ENCODE results near the gene NRM.

NRM gene

GRCh38 chr6:30646450-30647241 is 44.1 kb downstream of the NRM start, which contains the start of gene C6orf136:
Gene C6orf136, plus strand, starts transcription at chr6:30647133. Its CDS starts 99 bp downstream, at chr6:30647232.
- peak within 1 kb of the TSS; percentile 88 for H3K4me3 ChIP-seq (ENCODE audit: low read depth, low read length)
- CTCF ChIA-PET, result interaction anchor here (0.5 to 1.5 kb wide), 8 partner anchors 13 to 678 kb away, joined by 3 to 9 read pairs (median 4); partner anchors contain the start of gene DHX16
- no peaks in the 10 kb centered on the region for H3K9me3 ChIP-seq (ENCODE audit: control insufficient read depth, insufficient read depth, low read depth, low read length)
- H3K27ac ChIP-seq (ENCODE audit: extremely low read depth, low read depth, low read length), result peak within 1 kb of the TSS; percentile 96
- peaks cover 31 to 58% of the 10 kb centered on the region in 2 experiments for H3K36me3 ChIP-seq (ENCODE audit: control insufficient read depth in 2 of 2, insufficient read depth in 1 of 2, low read length in 2 of 2)
- POLR2A ChIA-PET, result interaction anchor here (0.6 to 1.7 kb wide), 15 partner anchors 8 to 97 kb away, joined by 3 to 20 read pairs (median 4); partner anchors contain the start of genes ABCF1, ATAT1, MDC1 and MRPS18B
- TF ChIP-seq MZF1 (tag by site-specific recombination; IDR thresholded peaks at IDR 0.05; ENCODE audit: borderline replicate concordance) (no peak), ZNF449 (tag by site-specific recombination; IDR thresholded peaks at IDR 0.05) (peak; percentile 96), ZNF24 (tag by site-specific recombination; IDR thresholded peaks at IDR 0.05) (peak; percentile 97)
- peaks cover 8% of the 10 kb centered on the region for H3K4me1 ChIP-seq (ENCODE audit: control insufficient read depth, insufficient read depth, low read length)

- POLR2A ChIA-PET, result interaction anchor here (0.6 to 1.7 kb wide), 8 partner anchors 16 to 76 kb away, joined by 3 to 20 read pairs (median 4); partner anchors contain the start of genes ABCF1, ATAT1 and MDC1
- H3K27ac ChIP-seq (ENCODE audit: extremely low read depth, low read depth, low read length), result peak overlapping the region; percentile 13
- no peaks in the 10 kb centered on the region for H3K9me3 ChIP-seq (ENCODE audit: control insufficient read depth, insufficient read depth, low read depth, low read length)
- H3K4me1 ChIP-seq (ENCODE audit: control insufficient read depth, insufficient read depth, low read length), result peaks cover 8% of the 10 kb centered on the region
- no peak for TF ChIP-seq ZNF660 (tag by site-specific recombination; IDR thresholded peaks at IDR 0.05)
- TF ChIP-seq ZNF747 (tag by site-specific recombination; IDR thresholded peaks at IDR 0.05), result no peak
- no peak for TF ChIP-seq ZNF529 (tag by site-specific recombination; IDR thresholded peaks at IDR 0.05; ENCODE audit: insufficient replicate concordance)
- no peak for TF ChIP-seq ZSCAN18 (tag by site-specific recombination; IDR thresholded peaks at IDR 0.05)
- no peak for TF ChIP-seq ZNF266 (tag by site-specific recombination; IDR thresholded peaks at IDR 0.05; ENCODE audit: low read depth)
- no peak for TF ChIP-seq ZNF292 (tag by site-specific recombination; IDR thresholded peaks at IDR 0.05; ENCODE audit: borderline replicate concordance, low read depth)
- TF ChIP-seq BCL6B (tag by site-specific recombination; IDR thresholded peaks at IDR 0.05), result no peak
- no peak for TF ChIP-seq HIC1 (tag by site-specific recombination; IDR thresholded peaks at IDR 0.05)
- peaks cover 26 to 58% of the 10 kb centered on the region in 2 experiments for H3K36me3 ChIP-seq (ENCODE audit: control insufficient read depth in 2 of 2, insufficient read depth in 1 of 2, low read length in 2 of 2)
- no peak overlapping the region; the same call in 1 of the 2 replicates for H3K4me3 ChIP-seq (ENCODE audit: low read depth, low read length)
- CTCF ChIA-PET, result interaction anchor here (0.9 to 2.1 kb wide), 7 partner anchors 12 to 104 kb away, joined by 3 to 9 read pairs (median 5); partner anchors contain the start of gene DHX16
Measured at GRCh38 chr6:30645989-30646388, 44.8 kb downstream of the NRM start.

- ChIA-PET POLR2A (interaction anchor here (0.5 to 1.5 kb wide), 5 partner anchors 8 to 30 kb away, joined by 3 to 4 read pairs (median 3); partner anchors contain the start of genes MRPS18B and PPP1R10), CTCF (interaction anchor here (0.6 to 2.1 kb wide), 5 partner anchors 27 to 88 kb away, joined by 3 to 9 read pairs (median 4); partner anchors contain the start of gene PRR3)
- Histone ChIP-seq H3K4me3 (ENCODE audit: low read depth, low read length) (no peak overlapping the region), H3K4me1 (ENCODE audit: control insufficient read depth, insufficient read depth, low read length) (peaks cover 8% of the 10 kb centered on the region), H3K9me3 (ENCODE audit: control insufficient read depth, insufficient read depth, low read depth, low read length) (no peaks in the 10 kb centered on the region), H3K36me3 (ENCODE audit: control insufficient read depth in 2 of 2, insufficient read depth in 1 of 2, low read length in 2 of 2) (peaks cover 22 to 61% of the 10 kb centered on the region in 2 experiments; a peak in 2 of 3 replicates), H3K27ac (ENCODE audit: extremely low read depth, low read depth, low read length) (no peak overlapping the region)
- TF ChIP-seq ZNF600 (tag by site-specific recombination; IDR thresholded peaks at IDR 0.05), result peak; percentile 57; the same call in 1 of the 2 replicates
- no peak for TF ChIP-seq ZNF354C (tag by site-specific recombination; IDR thresholded peaks at IDR 0.05; ENCODE audit: borderline replicate concordance, low read depth)
Measured at GRCh38 chr6:30644769-30645168, 46.0 kb downstream of the NRM start.
